Measurements from ENCODE around the gene CDV3.
"Not testable (repeated sequence)": the region's sequence is repeated elsewhere in the genome, so short reads cannot be mapped to it uniquely, and the experiment has no call there.

DNA sequence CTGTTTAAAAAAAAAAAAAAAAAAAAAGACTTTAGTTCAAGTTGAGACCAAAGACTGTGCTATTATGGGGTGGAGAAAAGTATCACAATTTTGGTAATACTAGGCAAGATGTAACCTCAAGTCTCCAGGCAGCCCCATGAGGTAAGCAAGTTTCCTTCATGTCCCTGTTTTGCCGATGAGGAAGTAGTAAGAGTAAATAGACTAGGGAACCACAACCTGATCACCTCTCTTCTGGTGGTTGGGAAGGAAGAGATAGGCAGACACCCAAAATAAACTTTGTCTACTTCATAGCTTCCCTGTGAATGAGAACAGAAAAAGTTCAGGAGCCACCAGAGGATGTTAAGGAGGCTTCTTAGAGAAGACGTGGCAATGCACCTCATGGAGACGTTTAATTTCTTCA is 49.7 kb upstream of the CDV3 start:
- TF ChIP-seq, protein P1, sequence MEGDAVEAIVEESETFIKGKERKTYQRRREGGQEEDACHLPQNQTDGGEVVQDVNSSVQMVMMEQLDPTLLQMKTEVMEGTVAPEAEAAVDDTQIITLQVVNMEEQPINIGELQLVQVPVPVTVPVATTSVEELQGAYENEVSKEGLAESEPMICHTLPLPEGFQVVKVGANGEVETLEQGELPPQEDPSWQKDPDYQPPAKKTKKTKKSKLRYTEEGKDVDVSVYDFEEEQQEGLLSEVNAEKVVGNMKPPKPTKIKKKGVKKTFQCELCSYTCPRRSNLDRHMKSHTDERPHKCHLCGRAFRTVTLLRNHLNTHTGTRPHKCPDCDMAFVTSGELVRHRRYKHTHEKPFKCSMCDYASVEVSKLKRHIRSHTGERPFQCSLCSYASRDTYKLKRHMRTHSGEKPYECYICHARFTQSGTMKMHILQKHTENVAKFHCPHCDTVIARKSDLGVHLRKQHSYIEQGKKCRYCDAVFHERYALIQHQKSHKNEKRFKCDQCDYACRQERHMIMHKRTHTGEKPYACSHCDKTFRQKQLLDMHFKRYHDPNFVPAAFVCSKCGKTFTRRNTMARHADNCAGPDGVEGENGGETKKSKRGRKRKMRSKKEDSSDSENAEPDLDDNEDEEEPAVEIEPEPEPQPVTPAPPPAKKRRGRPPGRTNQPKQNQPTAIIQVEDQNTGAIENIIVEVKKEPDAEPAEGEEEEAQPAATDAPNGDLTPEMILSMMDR (IDR thresholded peaks at IDR 0.05), result not testable (repeated sequence)
- not testable (repeated sequence) for TF ChIP-seq POLR2A (IDR thresholded peaks at IDR 0.05)
